SK-N-SH (cell line): ENCODE measurements around the gene FKBP4. TPM values are rescaled to one million over a fixed set of nuclear protein-coding genes. Genes with fewer than 3 reads are reported as not detected.

Source experiments
- CTCF ChIA-PET: fragments of 300-600, 350-600 bp; formaldehyde crosslinking; extraction: SDS; loops from one replicate; lab custom pipeline; 2021; lab: Yijun Ruan, JAX
- POLR2A ChIA-PET: fragments of 350-600 bp; sonication (Branson Sonifier 250); formaldehyde crosslinking; extraction: SDS; loops from one replicate; lab custom pipeline; 2020; ENCODE audit warnings: antibody characterized with exemption, inconsistent platforms; lab: Yijun Ruan, JAX
- DNase-seq: peaks from one replicate; pipeline ENCODE4 v3.0.0; 2012
- H2AFZ ChIP-seq: fragments of 200-600 bp; sonication (generic); 2 replicates; pipeline ENCODE4 v1.8.1; 2016; ENCODE audit warnings: antibody characterized with exemption, mild to moderate bottlenecking, low read depth
- H3F3A ChIP-seq: fragments of 200-600 bp; sonication (generic); replicated peaks from 2 replicates; pipeline ENCODE3; 2016; ENCODE audit warnings: antibody characterized with exemption, mild to moderate bottlenecking; ENCODE audit not compliant: insufficient read depth
- H3K27ac ChIP-seq, 2 experiments: fragments of 200-500 bp in 1 of 2; fragments of 200-600 bp in 1 of 2; sonication (Bioruptor generic) in 1 of 2; sonication (generic), shearing (Covaris generic) in 1 of 2; 2 replicates each; pipeline versions ENCODE4 v1.5.1 to v1.6.1; 2014 to 2016; ENCODE audit warnings: low read depth in 2 of 2, inconsistent platforms in 1 of 2, low read length in 1 of 2, mild to moderate bottlenecking in 1 of 2, mixed read lengths in 1 of 2
- H3K27me3 ChIP-seq: fragments of 200-600 bp; sonication (generic), shearing (Covaris generic); 2 replicates; pipeline ENCODE4 v1.6.1; 2016; ENCODE audit warnings: mixed run types; ENCODE audit not compliant: insufficient read depth
- H3K36me3 ChIP-seq, 2 experiments: fragments of 200-500 bp in 1 of 2; fragments of 200-600 bp in 1 of 2; sonication (Bioruptor generic) in 1 of 2; sonication (generic) in 1 of 2; replicated peaks in 1 of 2; 2 replicates each; pipeline versions ENCODE3 to v1.5.1; 2014 to 2016; ENCODE audit warnings: low read length in 1 of 2, mild to moderate bottlenecking in 1 of 2; ENCODE audit not compliant: insufficient read depth in 2 of 2, control insufficient read depth in 1 of 2
- H3K4me1 ChIP-seq, 2 experiments: fragments of 200-500 bp in 1 of 2; fragments of 200-600 bp in 1 of 2; sonication (Bioruptor generic) in 1 of 2; sonication (generic), shearing (Covaris generic) in 1 of 2; 2 replicates each; pipeline versions ENCODE4 v1.5.1 to v1.6.1; 2014 to 2016; ENCODE audit warnings: low read depth in 1 of 2, low read length in 1 of 2, mixed run types in 1 of 2; ENCODE audit not compliant: insufficient read depth in 2 of 2, control insufficient read depth in 1 of 2
- H3K4me2 ChIP-seq: fragments of 200-600 bp; sonication (generic), shearing (Covaris generic); 2 replicates; pipeline ENCODE4 v1.6.1; 2017; ENCODE audit warnings: mixed run types
- H3K4me3 ChIP-seq, 2 experiments: fragments of 200-500 bp in 1 of 2; fragments of 200-600 bp in 1 of 2; sonication (Bioruptor generic) in 1 of 2; sonication (generic), shearing (Covaris generic) in 1 of 2; 2 replicates each; pipeline versions ENCODE4 v1.5.1 to v1.8.1; 2014 to 2016; ENCODE audit warnings: low read depth in 2 of 2, inconsistent platforms in 1 of 2, low read length in 1 of 2, mild to moderate bottlenecking in 1 of 2, mixed read lengths in 1 of 2, moderate library complexity in 1 of 2
- H3K79me2 ChIP-seq: fragments of 200-600 bp; sonication (generic); 2 replicates; pipeline ENCODE4 v1.8.1; 2017; ENCODE audit warnings: mild to moderate bottlenecking; ENCODE audit not compliant: insufficient read depth
- H3K9ac ChIP-seq: fragments of 200-600 bp; sonication (generic); 2 replicates; pipeline ENCODE4 v1.6.1; 2017; ENCODE audit warnings: mixed run types
- H3K9me2 ChIP-seq: fragments of 200-600 bp; sonication (generic); 2 replicates; pipeline ENCODE4 v1.6.1; 2017; ENCODE audit warnings: mixed run types
- H3K9me3 ChIP-seq: fragments of 200-600 bp; sonication (generic); 2 replicates; pipeline ENCODE4 v1.6.1; 2017; ENCODE audit warnings: mixed run types, mild to moderate bottlenecking, moderate library complexity
- H4K20me1 ChIP-seq: fragments of 200-600 bp; sonication (generic); 2 replicates; pipeline ENCODE4 v1.6.1; 2017; ENCODE audit warnings: mild to moderate bottlenecking, mixed run types; ENCODE audit not compliant: insufficient read depth
- ELF1 ChIP-seq: IDR thresholded peaks from 2 replicates; pipeline ENCODE4 v1.4.0; 2012
- EZH2phosphoT487 ChIP-seq: fragments of 200-600 bp; sonication (generic); IDR thresholded peaks from 2 replicates; pipeline ENCODE4 v1.6.1; 2017; ENCODE audit warnings: low read depth, mixed run types, mild to moderate bottlenecking, antibody characterized with exemption, moderate library complexity, borderline replicate concordance
- FOSL2 ChIP-seq: IDR thresholded peaks from 2 replicates; pipeline ENCODE4 v1.4.0; 2012; ENCODE audit warnings: low read depth, mild to moderate bottlenecking, moderate library complexity, borderline replicate concordance
- FOXJ3 ChIP-seq: sonication (generic); formaldehyde crosslinking; IDR thresholded peaks from 2 replicates; pipeline ENCODE4 v1.5.1; 2020; ENCODE audit warnings: mild to moderate bottlenecking, missing genetic modification reagents
- FOXM1 ChIP-seq: IDR thresholded peaks from 2 replicates; pipeline ENCODE4 v1.4.0; 2012; ENCODE audit warnings: low read depth, mild to moderate bottlenecking
- GABPA ChIP-seq: IDR thresholded peaks from 2 replicates; pipeline ENCODE4 v1.4.0; 2012; ENCODE audit warnings: low read depth, mild to moderate bottlenecking
- GATA2 ChIP-seq: sonication (generic); formaldehyde crosslinking; IDR thresholded peaks from 2 replicates; pipeline ENCODE4 v1.5.0; 2020; ENCODE audit warnings: mild to moderate bottlenecking, missing genetic modification reagents
- JUND ChIP-seq: IDR thresholded peaks from 2 replicates; pipeline ENCODE4 v1.4.0; 2012
- MEF2A ChIP-seq: IDR thresholded peaks from 2 replicates; pipeline ENCODE4 v1.4.0; 2012; ENCODE audit warnings: low read depth, borderline replicate concordance
- NFIC ChIP-seq: IDR thresholded peaks from 2 replicates; pipeline ENCODE4 v1.4.0; 2012; ENCODE audit warnings: borderline replicate concordance
- RAD21 ChIP-seq: IDR thresholded peaks from 2 replicates; pipeline ENCODE4 v1.6.1; 2012; ENCODE audit warnings: mild to moderate bottlenecking, low read length
- RCOR1 ChIP-seq: fragments of 150-350 bp; IDR thresholded peaks from 2 replicates; pipeline ENCODE4 v1.6.1; 2017; ENCODE audit warnings: antibody characterized with exemption, low read length
- SIN3A ChIP-seq: IDR thresholded peaks from 2 replicates; pipeline ENCODE4 v1.6.1; 2012; ENCODE audit warnings: low read depth, mild to moderate bottlenecking, low read length, moderate library complexity, borderline replicate concordance
- TEAD4 ChIP-seq: IDR thresholded peaks from 2 replicates; pipeline ENCODE4 v1.4.0; 2012; ENCODE audit warnings: mild to moderate bottlenecking, borderline replicate concordance; ENCODE audit not compliant: insufficient read depth
- WGBS: methylation state at CpG from one replicate; pipeline ENCODE4 v1.1.6; 2017; ENCODE audit warnings: low lambda C conversion rate; 5-methylcytosine and 5-hydroxymethylcytosine counted together
- polyA plus RNA-seq, 3 experiments: library from polyadenylated mRNA; depleted of rRNA; stranded (reverse); fragments of >200 nt; gene quantifications; 2 replicates each; pipeline ENCODE4 v1.2.3, GENCODE V29; 2012
- TF ChIP-seq, protein P1 (sequence below): IDR thresholded peaks from 2 replicates; pipeline ENCODE4; 2012
- TF ChIP-seq, protein P2 (sequence below): IDR thresholded peaks from 2 replicates; pipeline ENCODE4 v1.4.0; 2012; ENCODE audit warnings: low read depth
- TF ChIP-seq, protein P3 (sequence below): fragments of 150-350 bp; IDR thresholded peaks from 2 replicates; pipeline ENCODE4 v1.6.1; 2017; ENCODE audit warnings: antibody characterized with exemption, low read length, low read depth, borderline replicate concordance
- TF ChIP-seq, protein P4 (sequence below): IDR thresholded peaks from 2 replicates; pipeline ENCODE4 v1.4.0; 2012; ENCODE audit warnings: low read depth, borderline replicate concordance
- TF ChIP-seq, protein P5 (sequence below): fragments of 150-350 bp; IDR thresholded peaks from 2 replicates; pipeline ENCODE4 v1.6.1; 2016; ENCODE audit warnings: mild to moderate bottlenecking, low read depth, low read length
- TF ChIP-seq, protein P6 (sequence below): IDR thresholded peaks from 2 replicates; pipeline ENCODE4 v1.4.0; 2012; ENCODE audit warnings: low read depth, borderline replicate concordance
- TF ChIP-seq, protein P7 (sequence below): IDR thresholded peaks from 2 replicates; pipeline ENCODE4 v1.6.1; 2012; ENCODE audit warnings: mild to moderate bottlenecking, low read depth, low read length, moderate library complexity

The FKBP4 gene
- polyA plus RNA-seq, 1 of the 3 experiments (the other 2 are of a cell fraction) = 53.2 TPM

DNA sequence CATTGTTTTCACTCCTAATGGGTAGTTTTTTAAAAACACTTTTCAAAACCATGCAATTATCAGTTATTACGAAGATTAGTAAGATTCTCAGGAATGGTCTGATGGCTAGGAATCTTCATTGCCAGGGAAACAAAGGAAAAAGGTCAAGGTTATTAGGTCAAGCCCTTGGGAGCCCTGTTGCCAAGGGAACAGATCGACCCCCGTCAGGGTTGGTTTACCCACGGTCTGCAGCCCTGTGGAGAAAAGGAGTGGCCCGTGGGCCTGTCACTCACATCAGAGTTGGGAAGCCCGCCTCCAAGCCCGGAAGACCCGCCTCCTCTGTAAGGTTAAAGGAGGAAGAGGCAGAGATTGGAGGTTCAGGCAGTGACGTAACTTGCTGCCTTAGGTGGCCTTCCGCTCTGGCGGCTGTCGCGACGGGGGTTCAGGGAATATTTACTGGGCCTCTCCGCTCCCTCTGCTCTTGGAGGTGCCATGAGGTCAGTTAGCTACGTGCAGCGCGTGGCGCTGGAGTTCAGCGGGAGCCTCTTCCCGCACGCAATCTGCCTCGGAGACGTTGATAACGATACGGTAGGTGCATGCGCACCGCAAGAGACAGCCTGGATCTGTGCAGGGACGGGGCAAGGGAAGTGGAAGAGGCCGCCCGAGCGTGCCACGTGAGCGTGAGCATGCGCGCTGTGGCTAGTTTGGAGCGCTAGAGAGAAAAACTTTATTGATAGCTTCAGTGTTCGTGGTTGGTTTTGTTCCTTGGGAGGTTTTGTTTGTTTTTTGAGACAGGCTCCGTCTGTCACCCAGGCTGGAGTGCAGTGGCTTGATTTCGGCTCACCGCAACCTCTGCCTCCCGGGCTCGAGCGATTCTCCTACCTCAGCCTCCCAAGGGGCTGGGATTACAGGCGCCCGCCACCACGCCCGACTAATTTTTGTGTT is 17.8 kb downstream of the FKBP4 start, which contains the start of gene ITFG2:
Gene ITFG2 (plus strand): TSS at position 379 of the 924 bp plus-strand sequence. CDS start 93 bp downstream, at position 472.
- H3K4me3 ChIP-seq = peak within 1 kb of the TSS; percentile 68 to 81
- DNase-seq = peak; percentile 93
- peak; percentile 68 for TF ChIP-seq ELF1
- no peak for TF ChIP-seq MEF2A
- TF ChIP-seq, protein P1, sequence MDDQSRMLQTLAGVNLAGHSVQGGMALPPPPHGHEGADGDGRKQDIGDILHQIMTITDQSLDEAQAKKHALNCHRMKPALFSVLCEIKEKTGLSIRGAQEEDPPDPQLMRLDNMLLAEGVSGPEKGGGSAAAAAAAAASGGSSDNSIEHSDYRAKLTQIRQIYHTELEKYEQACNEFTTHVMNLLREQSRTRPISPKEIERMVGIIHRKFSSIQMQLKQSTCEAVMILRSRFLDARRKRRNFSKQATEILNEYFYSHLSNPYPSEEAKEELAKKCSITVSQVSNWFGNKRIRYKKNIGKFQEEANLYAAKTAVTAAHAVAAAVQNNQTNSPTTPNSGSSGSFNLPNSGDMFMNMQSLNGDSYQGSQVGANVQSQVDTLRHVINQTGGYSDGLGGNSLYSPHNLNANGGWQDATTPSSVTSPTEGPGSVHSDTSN = peak; percentile 99
- TF ChIP-seq, protein P2, sequence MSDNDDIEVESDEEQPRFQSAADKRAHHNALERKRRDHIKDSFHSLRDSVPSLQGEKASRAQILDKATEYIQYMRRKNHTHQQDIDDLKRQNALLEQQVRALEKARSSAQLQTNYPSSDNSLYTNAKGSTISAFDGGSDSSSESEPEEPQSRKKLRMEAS = peak; percentile 96
- TF ChIP-seq EZH2phosphoT487 = no peak
- TF ChIP-seq SIN3A = peak; percentile 41; the same call in 1 of the 2 replicates
- no peak for TF ChIP-seq FOXJ3
- no peak for TF ChIP-seq NFIC
- TF ChIP-seq FOSL2 = no peak
- TF ChIP-seq FOXM1 = no peak
- TF ChIP-seq, protein P3, sequence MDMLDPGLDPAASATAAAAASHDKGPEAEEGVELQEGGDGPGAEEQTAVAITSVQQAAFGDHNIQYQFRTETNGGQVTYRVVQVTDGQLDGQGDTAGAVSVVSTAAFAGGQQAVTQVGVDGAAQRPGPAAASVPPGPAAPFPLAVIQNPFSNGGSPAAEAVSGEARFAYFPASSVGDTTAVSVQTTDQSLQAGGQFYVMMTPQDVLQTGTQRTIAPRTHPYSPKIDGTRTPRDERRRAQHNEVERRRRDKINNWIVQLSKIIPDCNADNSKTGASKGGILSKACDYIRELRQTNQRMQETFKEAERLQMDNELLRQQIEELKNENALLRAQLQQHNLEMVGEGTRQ = peak; percentile 53; the same call in 1 of the 2 replicates
- peak; percentile 91 for TF ChIP-seq GABPA
- no peak for TF ChIP-seq GATA2 (CRISPR knock-in tag)
- TF ChIP-seq, protein P4, sequence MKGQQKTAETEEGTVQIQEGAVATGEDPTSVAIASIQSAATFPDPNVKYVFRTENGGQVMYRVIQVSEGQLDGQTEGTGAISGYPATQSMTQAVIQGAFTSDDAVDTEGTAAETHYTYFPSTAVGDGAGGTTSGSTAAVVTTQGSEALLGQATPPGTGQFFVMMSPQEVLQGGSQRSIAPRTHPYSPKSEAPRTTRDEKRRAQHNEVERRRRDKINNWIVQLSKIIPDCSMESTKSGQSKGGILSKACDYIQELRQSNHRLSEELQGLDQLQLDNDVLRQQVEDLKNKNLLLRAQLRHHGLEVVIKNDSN = peak; percentile 90
- TF ChIP-seq, protein P5, sequence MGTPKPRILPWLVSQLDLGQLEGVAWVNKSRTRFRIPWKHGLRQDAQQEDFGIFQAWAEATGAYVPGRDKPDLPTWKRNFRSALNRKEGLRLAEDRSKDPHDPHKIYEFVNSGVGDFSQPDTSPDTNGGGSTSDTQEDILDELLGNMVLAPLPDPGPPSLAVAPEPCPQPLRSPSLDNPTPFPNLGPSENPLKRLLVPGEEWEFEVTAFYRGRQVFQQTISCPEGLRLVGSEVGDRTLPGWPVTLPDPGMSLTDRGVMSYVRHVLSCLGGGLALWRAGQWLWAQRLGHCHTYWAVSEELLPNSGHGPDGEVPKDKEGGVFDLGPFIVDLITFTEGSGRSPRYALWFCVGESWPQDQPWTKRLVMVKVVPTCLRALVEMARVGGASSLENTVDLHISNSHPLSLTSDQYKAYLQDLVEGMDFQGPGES = no peak; the same call in 1 of the 2 replicates
- TF ChIP-seq TEAD4 = no peak
- TF ChIP-seq RAD21 = no peak
- no peak for TF ChIP-seq JUND
- TF ChIP-seq, protein P6, sequence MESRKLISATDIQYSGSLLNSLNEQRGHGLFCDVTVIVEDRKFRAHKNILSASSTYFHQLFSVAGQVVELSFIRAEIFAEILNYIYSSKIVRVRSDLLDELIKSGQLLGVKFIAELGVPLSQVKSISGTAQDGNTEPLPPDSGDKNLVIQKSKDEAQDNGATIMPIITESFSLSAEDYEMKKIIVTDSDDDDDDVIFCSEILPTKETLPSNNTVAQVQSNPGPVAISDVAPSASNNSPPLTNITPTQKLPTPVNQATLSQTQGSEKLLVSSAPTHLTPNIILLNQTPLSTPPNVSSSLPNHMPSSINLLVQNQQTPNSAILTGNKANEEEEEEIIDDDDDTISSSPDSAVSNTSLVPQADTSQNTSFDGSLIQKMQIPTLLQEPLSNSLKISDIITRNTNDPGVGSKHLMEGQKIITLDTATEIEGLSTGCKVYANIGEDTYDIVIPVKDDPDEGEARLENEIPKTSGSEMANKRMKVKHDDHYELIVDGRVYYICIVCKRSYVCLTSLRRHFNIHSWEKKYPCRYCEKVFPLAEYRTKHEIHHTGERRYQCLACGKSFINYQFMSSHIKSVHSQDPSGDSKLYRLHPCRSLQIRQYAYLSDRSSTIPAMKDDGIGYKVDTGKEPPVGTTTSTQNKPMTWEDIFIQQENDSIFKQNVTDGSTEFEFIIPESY = no peak
- peak; percentile 22 for TF ChIP-seq RCOR1
- TF ChIP-seq, protein P7, sequence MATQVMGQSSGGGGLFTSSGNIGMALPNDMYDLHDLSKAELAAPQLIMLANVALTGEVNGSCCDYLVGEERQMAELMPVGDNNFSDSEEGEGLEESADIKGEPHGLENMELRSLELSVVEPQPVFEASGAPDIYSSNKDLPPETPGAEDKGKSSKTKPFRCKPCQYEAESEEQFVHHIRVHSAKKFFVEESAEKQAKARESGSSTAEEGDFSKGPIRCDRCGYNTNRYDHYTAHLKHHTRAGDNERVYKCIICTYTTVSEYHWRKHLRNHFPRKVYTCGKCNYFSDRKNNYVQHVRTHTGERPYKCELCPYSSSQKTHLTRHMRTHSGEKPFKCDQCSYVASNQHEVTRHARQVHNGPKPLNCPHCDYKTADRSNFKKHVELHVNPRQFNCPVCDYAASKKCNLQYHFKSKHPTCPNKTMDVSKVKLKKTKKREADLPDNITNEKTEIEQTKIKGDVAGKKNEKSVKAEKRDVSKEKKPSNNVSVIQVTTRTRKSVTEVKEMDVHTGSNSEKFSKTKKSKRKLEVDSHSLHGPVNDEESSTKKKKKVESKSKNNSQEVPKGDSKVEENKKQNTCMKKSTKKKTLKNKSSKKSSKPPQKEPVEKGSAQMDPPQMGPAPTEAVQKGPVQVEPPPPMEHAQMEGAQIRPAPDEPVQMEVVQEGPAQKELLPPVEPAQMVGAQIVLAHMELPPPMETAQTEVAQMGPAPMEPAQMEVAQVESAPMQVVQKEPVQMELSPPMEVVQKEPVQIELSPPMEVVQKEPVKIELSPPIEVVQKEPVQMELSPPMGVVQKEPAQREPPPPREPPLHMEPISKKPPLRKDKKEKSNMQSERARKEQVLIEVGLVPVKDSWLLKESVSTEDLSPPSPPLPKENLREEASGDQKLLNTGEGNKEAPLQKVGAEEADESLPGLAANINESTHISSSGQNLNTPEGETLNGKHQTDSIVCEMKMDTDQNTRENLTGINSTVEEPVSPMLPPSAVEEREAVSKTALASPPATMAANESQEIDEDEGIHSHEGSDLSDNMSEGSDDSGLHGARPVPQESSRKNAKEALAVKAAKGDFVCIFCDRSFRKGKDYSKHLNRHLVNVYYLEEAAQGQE = 0 out of 2 replicates have a peak, but pooled peaks have one; percentile 14

More for the DNA sequence above, 17.8 kb downstream of the FKBP4 start, which contains the start of gene ITFG2:
- Histone ChIP-seq H4K20me1 (no peaks in the 10 kb centered on the region), H3K4me1 (peaks cover 0 to 3% of the 10 kb centered on the region in 2 experiments; a peak in 1 of 4 replicates), H3K27me3 (no peaks in the 10 kb centered on the region), H3K79me2 (peaks cover 34% of the 10 kb centered on the region), H3K9me3 (no peaks in the 10 kb centered on the region), H3K9me2 (no peaks in the 10 kb centered on the region), H3K27ac (peak within 1 kb of the TSS; percentile 87 to 96), H3K36me3 (peaks cover 3 to 5% of the 10 kb centered on the region in 2 experiments), H3F3A (no peaks in the 10 kb centered on the region), H2AFZ (peak within 1 kb of the TSS; percentile 87), H3K4me2 (peak within 1 kb of the TSS; percentile 77), H3K9ac (peak within 1 kb of the TSS; percentile 82)
- CTCF ChIA-PET = interaction anchor here (0.6 to 3.1 kb wide), 11 partner anchors 16 to 257 kb away, joined by 3 to 14 read pairs (median 4); partner anchors contain the start of gene NRIP2
- POLR2A ChIA-PET = interaction anchor here (0.6 to 1.6 kb wide), 2 partner anchors 17 to 22 kb away, joined by 3 to 4 read pairs; partner anchors contain the start of gene NRIP2
- under 1% methylated on average over 33 of the region's 48 CpGs for WGBS
